Stimulated activated CD4-positive, alpha-beta T cell treated with anti-CD3 and anti-CD28 coated beads, Interleukin-4, amount 100 ng/mL, for 4 hours (primary cell): ENCODE measurements around the gene GAR1.
"Not testable (repeated sequence)": the region's sequence is repeated elsewhere in the genome, so short reads cannot be mapped to it uniquely, and the experiment has no call there.

Experiments used
- DNase-seq, 2 experiments: peaks; one replicate each; pipeline ENCODE4 v3.0.0-alpha.2; 2020

GAR1 gene

DNA sequence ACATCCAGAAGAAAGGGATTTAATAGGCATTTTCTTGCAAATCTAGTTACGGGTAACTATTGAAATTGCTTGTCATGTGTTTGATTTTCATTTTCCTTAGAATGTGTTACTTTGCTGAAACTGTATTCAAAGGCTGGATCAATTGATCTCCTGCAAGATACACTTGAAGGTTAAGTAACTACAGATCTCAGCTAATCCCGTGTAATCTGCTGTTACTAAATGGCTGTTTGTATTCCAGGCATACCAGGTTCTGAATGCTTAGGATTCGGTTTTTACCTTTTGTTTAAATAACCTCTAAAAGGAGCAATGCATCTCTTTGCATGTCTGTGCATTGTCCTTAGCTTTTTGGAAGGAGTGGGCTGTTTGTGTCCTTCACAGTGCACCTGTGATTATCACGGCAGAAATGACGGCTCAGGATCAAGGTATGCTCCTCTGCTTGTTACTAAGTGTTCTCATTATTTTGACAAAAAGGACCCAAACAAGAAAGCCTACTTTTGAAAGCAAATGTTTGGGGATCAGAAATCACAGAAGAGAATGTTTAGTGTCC is 32.4 kb downstream of the GAR1 start, which contains the start of gene LRIT3:
LRIT3 (plus strand) TSS at position 212 of the 547 bp plus-strand sequence; CDS start at position 307, 95 bp downstream.
- DNase-seq = no peak

GRCh38 chr4:109848501-109848900 is 32.9 kb downstream of the GAR1 start:
- no peak for DNase-seq

DNA sequence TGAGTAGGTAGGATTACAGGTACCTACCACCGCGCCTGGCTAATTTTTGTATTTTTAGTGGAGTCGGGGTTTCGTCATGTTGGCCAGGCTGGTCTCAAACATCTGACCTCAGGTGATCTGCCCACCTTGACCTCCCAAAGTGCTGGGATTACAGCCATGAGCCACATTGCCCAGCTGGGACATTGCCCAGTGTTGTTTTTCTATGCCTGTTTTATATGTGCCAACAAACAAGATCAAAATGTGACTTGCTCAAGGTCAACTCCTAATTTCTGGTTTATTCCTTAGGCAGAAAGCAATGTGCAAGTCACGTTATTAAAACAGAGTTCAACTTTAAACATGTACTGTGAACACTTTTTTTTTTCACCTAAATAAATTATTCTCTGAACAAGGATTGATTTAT is 35.0 kb downstream of the GAR1 start:
- no peak for DNase-seq

DNA sequence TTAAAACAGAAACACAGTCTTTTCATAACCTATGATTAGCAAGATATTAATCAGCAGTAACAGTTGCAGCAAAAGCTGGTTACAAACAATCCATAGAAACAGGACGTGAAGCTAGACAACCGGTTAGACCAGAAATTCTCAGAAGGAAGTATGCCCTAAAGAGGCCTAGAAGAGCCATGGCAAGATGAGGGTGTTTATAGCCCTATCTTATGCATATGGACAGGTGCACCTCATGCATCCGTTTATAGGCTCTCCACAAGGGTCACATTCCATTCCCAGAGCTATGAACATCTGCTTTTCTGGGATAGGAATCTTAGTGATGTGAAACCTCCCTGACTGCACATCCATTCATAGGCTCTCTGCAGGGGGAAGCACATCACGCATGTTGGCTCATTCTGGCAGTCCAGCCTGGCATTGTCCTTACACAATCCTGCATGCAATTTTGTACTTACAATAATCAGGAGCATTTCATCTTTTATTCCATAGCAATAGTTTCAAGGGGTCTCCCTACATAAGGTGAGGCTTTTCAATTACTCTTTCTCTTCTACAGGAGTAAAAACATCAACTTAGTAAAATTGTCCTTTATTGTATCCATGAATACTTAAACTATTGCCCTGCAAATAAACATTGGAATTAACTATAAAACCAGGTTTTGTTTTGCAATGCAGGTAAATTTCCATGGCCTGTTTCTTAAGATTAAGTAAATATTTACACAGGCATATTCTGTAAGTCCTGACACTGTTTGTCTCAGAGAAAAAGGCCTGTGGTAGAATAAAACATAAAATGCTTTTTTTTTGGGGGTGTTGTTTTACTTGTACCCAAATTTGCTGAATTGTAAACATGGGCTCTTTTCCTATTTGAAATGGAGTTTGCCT is 44.1 kb downstream of the GAR1 start:
- DNase-seq = not testable (repeated sequence)

- DNase-seq = no peak
Measured at GRCh38 chr4:109861271-109861670, 45.7 kb downstream of the GAR1 start.

GRCh38 chr4:109861916-109862511 is 46.5 kb downstream of the GAR1 start:
- DNase-seq = no peak

DNA sequence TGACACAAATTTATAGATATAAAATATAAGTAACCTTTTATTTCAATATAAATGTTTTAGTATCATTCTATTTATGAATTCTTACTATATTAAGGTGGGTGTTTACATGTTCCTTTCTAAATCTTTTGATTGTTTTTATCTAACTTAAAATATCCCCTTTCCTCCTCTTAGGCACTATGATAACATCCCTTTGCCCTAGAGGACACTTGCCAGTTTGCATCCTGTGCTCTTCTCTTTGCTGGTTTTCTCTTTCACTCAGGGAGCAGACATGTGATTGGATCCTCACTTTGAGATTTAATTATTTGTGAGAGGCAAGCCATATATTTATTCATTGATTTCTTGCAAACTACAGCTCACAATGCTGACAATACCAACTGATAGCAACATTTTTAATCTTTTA is 48.6 kb downstream of the GAR1 start:
- no peak for DNase-seq

- DNase-seq = no peak
Measured at GRCh38 chr4:109870061-109870460, 54.5 kb downstream of the GAR1 start.

- DNase-seq = no peak
Measured at GRCh38 chr4:109872065-109872464, 56.5 kb downstream of the GAR1 start.

GRCh38 chr4:109872950-109873656 is 57.5 kb downstream of the GAR1 start:
- DNase-seq = no peak

DNA sequence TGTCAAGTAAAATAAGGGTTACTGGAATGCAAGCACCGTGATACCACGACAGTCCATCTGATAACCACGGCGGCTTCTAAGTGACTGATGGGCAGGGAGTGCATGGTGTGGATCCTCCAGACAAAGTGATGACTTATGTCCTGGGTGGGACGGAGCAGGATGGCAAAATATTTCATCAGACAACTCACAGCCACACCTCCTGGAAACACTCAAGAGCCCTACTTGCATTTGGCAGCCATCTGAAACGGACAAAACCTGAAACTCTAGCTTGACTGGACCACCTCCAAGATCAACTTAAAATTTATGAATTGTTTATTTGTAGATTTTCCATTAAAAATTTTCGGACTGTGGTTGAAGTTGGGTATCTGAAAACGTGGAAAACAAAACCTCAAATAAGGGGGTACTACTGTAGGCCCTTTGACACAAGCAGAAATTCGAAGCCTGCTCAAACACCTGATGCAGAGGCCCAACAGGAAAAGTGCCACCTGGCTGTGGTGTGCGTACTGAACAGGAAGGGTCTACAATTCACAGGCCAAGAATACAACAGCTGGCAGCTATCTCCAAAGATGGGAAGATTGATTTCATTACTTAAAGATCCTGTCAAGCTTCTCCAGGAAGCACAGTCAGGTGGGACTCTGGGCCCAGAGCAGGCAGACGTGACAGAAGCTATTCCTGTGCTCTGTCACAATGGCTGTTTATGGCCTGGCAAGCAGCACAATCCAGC is 58.4 kb downstream of the GAR1 start:
- no peak for DNase-seq
